Posterior vena cava (tissue), 2 donors: ENCODE data around the gene DENND5B. TPM values are rescaled to one million over a fixed set of nuclear protein-coding genes. Genes with fewer than 3 reads are reported as not detected.
"Not testable (repeated sequence)": the region's sequence is repeated elsewhere in the genome, so short reads cannot be mapped to it uniquely, and the experiment has no call there.

Source experiments
- DNase-seq: peaks from one replicate; pipeline ENCODE4 v3.0.0-alpha.2; 2020; ENCODE audit warnings: low spot score
- intact Hi-C, 2 donors: fragments of 100-400 bp; cut with DNase I; formaldehyde crosslinking; loops; one replicate each; pipeline versions ENCODE4 v1.14.1 to v1.14.2; 2022 to 2023
- total RNA-seq, 2 donors: library from RNA; stranded (reverse); fragmentation: NEBNext Ultra II Directional; extraction: Animal tissue kit (Norgen Biotek cat#: 25700); gene quantifications; one replicate each; pipeline ENCODE4 v1.2.1, GENCODE V29; 2021
- donor health status: DM: yes; HTN: yes; CAD: no.
- donor health status: DM: yes; HTN: yes; CAD: no.

The DENND5B gene
- total RNA-seq, 2 donors from 2014 or later: 13.1 to 19.7 TPM

DNA sequence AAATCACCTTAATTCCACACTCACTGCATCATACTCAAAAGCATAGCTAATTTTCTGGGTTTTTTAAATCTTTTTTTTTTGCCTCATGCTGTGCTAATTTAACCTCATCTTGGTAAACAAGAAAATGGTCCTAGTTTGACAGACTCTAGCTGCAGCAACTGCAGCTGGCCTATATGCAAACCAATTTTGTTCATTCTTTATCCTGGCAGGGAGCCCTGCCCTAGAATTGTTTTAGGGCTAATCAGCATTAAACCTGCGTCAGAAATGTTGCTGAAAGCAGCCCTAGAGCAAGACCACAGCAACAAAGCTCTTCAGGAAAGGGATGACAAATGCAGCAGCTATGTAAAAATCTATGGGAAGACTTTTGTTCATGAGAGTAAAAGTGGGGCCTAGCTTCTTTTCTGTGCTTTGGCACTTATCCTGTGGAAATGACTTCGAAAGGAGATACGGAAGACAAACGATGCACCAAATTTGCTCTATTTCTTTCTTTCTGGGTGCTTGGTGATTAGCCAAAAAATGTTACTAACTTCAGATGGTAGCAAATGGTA, 72.2 kb downstream of the DENND5B start:
- intact Hi-C loops: no loop called here
- DNase-seq: no peak

DNA sequence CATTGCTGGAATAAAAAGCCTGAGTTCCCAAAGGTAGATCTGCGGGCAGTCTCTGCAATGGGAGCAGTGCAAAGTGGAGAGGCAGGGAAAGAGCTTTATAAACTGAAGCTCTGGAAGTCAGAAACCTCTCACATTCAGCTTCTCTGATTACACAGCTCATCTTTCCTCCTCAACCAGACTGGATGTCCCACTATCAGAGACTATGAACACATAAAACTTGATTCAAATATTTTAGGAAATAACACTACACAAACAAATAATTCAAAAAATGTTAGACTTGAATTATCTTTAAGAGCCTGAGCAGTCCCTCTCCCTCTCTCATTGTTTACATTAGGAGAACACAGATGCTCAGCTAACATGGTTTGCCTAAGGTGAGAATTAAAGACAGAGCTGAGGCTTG, 72.9 kb downstream of the DENND5B start:
- intact Hi-C loops: no loop called here
- DNase-seq: no peak

DNA sequence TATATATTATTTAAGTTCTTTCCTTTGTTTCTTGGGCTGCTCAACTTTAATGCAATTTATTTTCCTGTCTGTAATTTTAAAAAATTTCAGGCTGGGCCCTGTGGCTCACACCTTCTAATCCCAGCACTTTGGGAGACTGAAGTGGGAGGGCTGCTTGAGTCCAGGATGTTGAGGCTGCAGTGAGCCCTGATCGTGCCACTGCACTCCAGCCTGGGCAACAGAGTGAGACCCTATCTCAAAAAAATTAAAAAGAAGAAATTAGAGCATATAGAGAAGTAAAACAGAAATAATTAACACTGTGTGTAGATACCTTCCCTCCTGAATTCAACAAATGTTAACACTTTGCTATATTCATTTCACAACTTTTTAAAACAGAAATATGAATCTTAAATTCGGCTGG, 74.2 kb downstream of the DENND5B start:
- intact Hi-C loops: no loop called here
- no peak for DNase-seq

DNA sequence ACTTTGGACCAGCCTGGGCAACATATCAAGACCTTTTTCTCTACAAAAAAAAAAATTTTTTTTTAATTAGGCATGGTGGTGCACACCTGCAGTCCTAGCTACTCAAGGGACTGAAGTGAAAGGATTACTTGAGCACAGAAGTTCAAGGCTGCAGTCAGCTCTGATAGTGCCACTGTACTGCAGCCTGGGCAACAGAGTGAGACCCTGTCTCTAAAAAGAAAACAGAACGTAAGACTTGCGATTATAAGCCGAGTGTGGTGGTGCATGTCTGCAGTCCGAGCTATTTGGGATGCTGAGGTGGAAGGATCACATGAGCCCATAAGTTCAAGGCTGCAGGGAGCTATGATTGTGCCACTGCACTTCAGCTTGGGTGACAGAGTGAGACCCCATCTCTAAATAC, 76.0 kb downstream of the DENND5B start:
- DNase-seq: no peak
- intact Hi-C loops: no loop called here

DNA sequence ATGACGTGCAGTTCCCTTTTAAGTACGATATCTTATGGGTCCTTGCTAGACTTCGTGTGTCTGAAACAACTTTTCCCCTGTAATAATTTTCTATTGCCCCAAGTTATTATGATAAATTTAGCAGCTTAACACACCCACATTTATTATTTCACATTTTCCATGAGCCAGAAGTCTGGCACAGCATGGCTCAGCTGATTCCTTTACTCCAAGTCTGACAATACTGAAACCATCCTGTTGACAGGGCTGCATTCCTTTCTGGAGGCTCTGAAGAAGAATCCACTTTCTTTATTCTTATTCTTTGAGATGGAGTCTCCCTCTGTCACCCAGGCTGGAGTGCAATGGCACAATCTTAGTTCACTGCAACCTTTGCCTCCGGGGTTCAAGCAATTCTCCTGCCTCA, 80.9 kb downstream of the DENND5B start:
- intact Hi-C loops: no loop called here
- DNase-seq: no peak

DNA sequence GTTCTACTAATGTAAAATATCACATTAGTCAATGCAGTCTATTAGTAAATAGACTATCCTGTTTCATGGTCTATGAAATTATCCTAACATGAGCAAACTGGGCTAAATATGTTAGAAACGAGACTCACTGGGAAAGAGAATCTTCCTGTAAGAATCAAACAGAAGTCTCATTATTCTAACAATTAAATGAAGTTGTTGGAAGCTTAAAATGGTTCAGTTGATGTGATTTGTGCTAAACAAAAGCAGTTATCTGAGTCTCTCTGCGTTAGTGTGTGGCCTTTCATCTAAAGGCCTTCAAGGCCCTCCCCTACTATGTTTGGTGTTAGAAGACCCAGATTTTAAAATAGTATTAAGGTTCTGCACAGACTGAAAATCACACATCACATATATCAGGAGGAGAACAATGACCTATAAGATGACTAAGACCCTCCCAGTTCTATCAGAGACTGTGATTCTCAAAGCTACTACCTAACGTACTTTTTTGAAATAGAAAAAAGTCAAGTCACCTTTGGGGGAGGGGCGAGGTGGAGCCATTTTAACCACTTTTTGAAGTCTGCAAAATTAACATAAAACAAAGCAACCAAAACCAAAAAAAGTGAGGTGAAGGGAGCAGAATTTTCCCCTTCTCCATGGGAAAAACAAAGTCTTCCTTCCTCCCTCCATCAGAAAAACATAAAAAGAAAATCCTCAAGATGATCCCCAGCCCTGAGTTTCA, 82.3 kb downstream of the DENND5B start:
- DNase-seq: no peak
- intact Hi-C loops: no loop called here

DNA sequence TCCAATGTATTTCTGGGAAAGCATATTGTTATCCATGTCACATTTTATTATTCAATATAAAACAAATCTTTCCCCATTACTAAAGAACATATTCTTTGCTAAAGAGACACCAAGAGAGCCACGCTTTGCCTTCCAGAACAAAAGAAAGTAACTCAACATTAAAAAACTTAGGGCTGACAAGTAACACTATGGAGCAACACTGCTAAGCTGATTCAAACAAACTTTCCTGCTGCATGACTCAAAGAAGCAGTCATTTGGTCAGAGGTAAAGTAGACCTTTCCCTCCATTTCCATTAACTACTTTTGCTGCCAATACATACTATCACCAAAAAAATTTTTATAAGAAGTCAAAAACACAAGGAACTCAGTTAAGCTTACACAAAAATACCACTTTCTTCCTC, 83.0 kb downstream of the DENND5B start:
- intact Hi-C loops: no loop called here
- DNase-seq: no peak

DNA sequence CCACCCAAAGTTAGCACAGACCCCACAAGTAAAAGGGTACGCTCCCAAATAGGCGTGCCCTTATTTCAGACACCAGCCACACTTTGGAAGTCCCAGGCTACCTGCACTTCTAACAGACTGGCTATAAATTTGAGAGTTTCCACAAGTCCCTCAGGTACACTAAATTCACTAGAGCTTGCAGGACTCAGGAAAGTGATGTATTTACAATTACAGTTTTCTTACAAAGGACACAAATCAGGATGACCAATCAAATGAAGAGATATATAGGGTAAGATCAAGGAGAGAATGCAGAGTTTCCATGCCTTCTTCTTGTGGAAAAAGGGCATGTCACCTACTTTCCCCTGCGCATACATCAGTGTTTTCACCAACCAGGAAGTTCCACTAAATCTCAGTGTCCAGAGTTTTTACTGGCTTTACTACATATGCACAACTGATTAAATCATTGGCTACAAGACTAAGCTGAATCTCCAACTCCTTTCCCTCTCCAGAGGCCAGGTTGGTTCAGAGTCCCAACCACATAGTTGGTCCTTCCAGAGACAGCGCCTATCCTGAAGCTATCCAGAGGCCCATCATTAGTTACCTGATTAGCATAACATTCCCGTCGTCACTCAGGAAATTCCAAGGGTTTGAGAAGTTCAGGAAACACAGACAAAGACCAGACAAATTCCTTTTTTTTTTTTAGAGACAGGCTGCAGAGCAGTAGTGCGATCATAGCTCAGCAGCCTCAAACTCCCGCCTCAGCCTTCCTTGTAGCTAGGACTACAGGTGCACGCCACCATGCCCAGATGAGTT, 84.2 kb downstream of the DENND5B start:
- no peak for DNase-seq
- intact Hi-C loops: no loop called here

DNA sequence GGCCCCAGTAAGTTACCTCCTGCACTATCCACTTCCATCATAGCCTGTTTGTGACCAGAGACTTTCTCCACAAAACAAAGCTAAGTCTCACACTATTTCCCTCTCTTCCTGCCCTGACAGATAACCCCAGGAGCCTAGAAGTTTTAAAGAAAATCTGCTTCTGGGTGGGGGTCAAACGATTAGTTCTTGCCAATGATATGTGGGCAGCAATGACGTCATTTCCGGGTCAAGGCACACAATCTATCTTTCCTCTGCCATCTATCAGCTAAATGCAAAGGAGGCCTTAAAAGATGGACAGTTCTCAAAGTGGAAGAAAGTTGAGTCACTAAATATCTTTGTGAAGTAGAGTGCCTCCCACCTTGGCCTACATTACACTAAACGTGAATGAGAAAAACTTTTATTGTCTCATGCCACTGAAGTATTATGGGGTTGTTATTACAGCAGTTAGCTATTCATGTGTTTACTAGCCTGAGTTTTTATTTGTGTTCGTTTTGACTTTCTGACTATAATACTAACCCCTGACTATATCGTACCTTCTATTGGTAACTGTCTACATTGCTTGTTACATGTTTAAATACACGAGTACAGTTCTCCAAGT, 86.2 kb downstream of the DENND5B start:
- DNase-seq: no peak
- intact Hi-C loops: no loop called here

DNA sequence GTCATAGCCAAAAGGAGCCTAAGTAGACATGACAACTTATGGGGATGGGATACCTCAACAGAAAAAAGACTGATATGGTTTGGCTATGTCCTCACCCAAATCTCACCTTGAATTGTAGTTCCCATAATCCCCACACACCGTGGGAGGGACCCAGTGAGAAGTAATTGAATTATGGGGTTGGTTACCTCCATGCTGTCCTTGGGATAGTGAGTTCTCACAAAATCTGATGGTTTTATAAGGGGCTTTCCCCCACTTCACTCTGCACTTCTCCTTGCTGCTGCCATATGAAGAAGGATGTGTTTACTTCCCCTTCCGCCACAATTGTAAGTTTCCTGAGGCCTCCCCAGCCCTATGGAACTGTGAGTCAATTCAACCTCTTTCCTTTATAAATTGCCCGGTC, 89.9 kb downstream of the DENND5B start:
- intact Hi-C loops, DNase-seq: not testable (repeated sequence)

DNA sequence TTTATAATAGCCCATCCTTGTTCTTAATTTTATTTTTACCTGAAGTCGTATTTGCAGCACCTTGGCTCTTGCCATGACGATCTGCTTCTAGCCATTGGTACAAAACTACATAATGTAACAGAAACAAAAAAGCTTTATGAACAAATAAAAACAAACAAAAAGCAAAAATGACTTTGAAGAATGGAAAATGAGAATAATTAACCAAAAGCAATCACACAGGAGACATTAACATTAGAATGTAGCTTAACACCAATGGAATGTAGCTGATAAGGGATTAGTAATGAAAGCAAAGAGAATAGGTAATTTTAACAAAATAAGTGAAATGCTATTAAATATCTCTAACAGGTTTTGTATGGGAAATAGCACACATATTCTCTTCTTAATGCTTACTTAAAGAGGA, 91.4 kb downstream of the DENND5B start:
- no peak for DNase-seq
- intact Hi-C loops: no loop called here

DNA sequence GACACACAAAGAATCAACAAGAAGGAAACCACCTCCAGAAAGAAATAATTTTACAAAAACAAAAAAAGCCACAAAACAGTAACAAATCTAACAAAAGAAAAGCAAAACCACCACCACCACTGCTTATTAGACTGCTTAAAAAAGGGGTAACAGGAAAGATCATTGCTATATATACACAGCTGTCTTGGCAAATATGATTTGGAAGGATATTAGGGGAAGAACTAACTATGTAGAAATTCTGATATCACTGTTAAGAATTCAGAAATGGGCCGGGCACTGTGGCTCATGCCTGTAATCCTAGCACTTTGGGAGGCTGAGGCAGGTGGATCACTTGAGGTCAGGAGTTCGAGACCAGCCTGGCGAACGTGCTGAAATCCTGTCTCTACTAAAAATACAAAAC, 92.5 kb downstream of the DENND5B start:
- DNase-seq: no peak
- intact Hi-C loops: no loop called here

DNA sequence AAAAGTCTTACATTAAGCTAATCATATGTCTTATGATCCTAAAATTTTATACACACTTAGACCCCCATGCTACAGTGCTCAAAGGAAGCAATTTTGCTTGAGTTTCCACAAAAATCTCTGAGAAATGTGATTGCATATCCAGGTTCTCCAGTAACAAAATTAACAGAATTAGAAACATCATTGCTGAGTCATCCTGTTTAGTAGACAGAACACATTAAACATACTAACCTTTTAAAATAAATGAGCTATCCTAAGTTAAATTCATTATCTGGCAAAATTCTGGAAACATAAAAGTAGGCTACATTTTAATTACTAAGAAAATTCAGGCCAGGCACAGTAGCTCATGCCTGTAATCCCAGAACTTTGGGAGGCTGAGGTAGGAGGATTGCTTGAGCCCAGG, 94.7 kb downstream of the DENND5B start:
- intact Hi-C loops: no loop called here
- DNase-seq: no peak

DNA sequence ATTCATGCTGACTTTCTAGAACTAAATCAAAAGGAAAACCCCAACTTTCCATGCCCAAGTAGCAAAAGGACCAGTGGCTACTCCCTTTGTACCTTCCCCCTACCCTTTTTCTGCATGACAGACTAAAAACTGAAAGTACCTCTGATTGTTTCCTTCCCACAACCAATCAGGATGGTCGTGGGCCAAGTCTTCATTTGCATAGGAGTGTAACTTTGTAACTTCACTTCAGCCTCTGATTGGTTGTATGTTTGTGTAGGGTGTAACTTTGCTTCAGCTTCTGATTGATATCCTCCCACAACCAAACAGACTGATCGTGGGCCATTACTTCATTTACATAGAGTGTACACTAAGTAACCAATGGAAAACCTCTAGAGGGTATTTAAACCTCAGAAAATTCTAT, 96.5 kb downstream of the DENND5B start:
- no peak for DNase-seq
- intact Hi-C loops: no loop called here

DNA sequence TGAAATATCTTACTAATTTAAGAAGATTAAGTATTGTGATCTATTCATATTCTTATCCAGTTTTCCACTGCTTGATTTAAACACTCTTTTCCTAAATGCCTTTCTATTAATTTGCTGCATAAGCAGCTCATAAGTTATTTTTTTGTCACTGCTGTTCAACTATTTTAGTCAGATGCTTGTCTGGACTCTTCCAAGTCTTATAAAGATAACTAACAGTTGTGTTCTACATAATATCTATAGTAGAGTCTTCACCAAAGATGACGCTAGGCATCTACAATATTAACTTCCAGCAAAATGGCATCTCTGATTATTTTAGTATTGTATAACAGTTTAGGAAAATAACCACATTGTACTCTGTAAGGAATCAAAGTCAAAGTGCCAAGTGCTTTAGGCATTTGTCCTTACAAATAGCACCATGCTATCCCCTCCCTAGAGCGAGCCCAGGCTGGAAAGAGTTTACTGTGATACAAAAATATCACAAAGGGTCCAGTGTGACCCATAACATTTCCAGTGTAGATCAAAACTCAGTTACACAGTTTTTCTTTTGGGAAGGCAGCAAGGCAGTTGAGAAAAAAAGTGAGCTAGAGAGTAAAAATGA, 98.2 kb downstream of the DENND5B start:
- no peak for DNase-seq
- intact Hi-C loops: no loop called here

DNA sequence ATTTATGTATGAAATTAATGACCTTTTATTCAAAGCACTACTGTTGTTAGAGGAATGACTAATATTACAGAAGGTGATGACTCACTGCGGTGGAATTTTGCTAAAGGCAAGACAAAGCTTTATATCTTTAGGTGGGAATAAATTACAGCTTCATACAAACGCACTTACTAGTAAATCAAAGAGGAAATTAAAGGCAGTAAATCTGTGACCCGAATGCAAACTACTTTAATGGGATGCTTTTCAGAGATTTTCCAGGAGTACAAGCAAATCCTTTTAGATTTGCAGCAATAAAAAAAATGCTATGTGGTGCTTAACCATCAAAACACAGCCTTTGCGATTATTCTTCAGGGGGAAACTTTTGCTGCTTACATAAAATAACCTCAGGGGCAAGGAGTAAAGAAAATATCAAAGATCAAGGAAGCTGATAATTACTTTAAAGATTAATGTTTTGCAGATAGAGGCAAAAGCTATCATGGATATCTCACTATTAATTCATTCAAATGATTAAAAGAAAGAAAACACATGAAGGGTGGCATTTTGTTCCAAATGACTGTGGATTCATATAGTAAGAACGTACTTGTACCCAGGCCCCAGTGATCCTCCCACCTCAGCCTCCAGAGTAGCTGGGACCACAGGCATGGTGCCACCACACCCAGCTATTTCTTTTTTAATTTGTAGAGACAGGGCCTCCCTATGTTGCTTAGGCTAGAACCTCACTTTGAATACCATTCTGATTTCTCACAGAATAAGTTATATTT, 98.9 kb downstream of the DENND5B start:
- intact Hi-C loops: no loop called here
- DNase-seq: no peak

DNA sequence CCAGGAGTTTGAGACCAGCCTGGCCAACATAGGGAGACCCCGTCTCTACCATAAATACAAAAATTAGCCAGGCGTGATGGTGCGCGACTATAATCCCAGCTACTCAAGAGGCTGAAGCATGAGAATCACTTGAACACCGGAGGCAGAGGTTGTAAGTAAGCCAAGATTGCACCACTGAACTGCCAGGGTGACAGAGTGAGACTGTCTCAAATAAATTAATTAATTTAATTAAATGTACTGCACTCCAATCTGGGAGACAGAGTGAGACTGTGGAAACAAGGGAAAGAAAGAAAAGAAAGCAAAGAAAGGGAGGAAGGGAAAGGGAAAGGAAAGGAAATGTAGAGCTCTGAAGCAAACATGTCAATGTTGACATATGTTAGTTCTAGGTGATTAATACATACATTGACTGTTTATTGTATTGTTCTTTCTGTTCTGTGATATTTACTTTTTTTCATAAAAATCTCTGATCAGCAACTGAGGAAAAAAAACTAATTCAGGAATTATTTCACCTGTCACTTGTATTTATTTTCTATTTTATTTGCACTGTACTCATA, 99.6 kb downstream of the DENND5B start:
- no peak for DNase-seq
- intact Hi-C loops: no loop called here

DNA sequence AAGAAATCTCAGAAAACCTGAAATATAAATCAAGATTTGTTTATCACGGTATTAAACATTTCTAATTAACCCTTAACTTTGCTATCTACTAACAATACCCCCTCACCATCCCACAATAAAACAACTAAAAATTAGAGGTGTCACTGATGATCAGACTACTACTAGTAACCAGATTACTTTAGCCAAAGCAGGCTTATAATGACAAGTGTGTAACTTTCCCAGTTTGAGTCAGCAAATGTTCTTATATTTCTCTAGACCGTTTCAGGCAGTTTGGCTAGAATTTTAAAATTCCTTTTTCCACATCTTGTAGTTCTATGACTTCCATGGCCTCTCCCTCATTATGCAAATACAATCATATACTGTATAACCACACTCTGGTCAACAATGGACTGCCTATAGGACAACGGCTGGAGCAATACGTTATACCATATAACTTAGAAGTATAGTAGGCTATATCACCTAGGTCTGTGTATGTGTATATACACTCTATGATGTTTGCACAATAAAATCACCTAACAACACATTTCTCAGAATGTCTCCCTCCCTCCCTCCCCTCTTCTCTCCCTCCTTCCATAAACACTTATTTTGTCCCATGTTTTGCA, 102.1 kb downstream of the DENND5B start:
- intact Hi-C loops: no loop called here
- DNase-seq: no peak

DNA sequence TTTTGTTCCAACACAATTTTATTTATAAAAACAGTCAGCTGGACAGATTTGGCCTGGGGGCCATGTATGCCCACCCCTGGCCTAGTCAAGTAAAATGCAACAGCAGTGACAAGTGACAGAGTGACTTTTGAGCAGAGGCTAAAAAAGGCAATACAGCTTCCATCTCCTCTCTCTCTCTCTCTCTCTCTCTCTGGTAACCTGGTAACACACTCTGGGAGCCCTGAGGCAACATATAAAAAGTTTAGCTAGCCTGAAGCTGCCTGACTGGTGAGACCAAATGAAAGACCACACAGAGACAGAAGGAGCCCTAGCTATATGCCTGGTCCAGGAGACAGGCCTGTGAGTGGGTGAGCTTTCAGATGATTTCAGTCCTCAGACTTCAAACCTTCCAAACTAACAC, 105.4 kb downstream of the DENND5B start:
- intact Hi-C loops: no loop called here

More for the DNA sequence above, 105.4 kb downstream of the DENND5B start:
- DNase-seq: no peak
